GM19193 (cell line): ENCODE measurements around the gene KRT83.

ENCODE experiments used
- POLR2A ChIP-seq: IDR thresholded peaks from 4 replicates; pipeline ENCODE4 v1.6.1; 2011; ENCODE audit not compliant: insufficient read depth, insufficient read length; ENCODE audit errors: extremely low read depth

KRT83 gene

GRCh38 chr12:52284562-52285171 lies 36.5 kb downstream of the KRT83 start:
- TF ChIP-seq POLR2A, result no peak

GRCh38 chr12:52280796-52281560 lies 40.2 kb downstream of the KRT83 start:
- TF ChIP-seq POLR2A, result no peak

DNA sequence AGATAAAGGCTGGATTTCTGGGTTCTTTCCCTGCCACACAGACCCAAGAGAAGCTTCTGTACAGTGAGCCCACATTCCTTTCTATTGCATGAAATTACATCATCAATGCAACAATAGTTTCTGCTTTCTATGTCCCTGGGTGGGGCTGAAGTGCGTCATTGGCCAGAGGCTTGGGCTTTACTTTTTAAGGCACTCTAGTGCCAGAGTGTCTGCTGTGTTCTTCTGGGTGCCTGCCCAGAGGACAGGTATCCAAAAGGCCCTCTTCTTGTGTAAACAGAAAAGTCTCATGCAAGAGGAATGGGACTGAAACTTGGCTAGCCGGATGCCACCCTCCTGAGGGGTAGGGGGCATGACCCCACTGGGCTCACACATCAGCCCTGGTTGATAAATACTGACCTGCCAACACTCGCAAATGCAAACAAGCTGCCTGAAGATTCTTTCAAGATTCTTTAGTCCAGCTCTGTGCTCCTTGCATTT lies 40.8 kb downstream of the KRT83 start:
- no peak for TF ChIP-seq POLR2A

- TF ChIP-seq POLR2A, result no peak
These were observed 41.5 kb downstream of the KRT83 start for GRCh38 chr12:52279422-52280318.

GRCh38 chr12:52278575-52279421 lies 42.4 kb downstream of the KRT83 start:
- no peak for TF ChIP-seq POLR2A

GRCh38 chr12:52277486-52278245 lies 43.5 kb downstream of the KRT83 start:
- no peak for TF ChIP-seq POLR2A

GRCh38 chr12:52275686-52276085 lies 45.5 kb downstream of the KRT83 start:
- no peak for TF ChIP-seq POLR2A

- no peak for TF ChIP-seq POLR2A
These were observed 46.6 kb downstream of the KRT83 start, which contains the start of gene KRT86 for GRCh38 chr12:52274521-52275120. Gene KRT86, plus strand, starts transcription at chr12:52274645. Its CDS starts 27,272 bp downstream, at chr12:52301917.

- TF ChIP-seq POLR2A, result no peak
These were observed 50.0 kb downstream of the KRT83 start for GRCh38 chr12:52271158-52271557.

DNA sequence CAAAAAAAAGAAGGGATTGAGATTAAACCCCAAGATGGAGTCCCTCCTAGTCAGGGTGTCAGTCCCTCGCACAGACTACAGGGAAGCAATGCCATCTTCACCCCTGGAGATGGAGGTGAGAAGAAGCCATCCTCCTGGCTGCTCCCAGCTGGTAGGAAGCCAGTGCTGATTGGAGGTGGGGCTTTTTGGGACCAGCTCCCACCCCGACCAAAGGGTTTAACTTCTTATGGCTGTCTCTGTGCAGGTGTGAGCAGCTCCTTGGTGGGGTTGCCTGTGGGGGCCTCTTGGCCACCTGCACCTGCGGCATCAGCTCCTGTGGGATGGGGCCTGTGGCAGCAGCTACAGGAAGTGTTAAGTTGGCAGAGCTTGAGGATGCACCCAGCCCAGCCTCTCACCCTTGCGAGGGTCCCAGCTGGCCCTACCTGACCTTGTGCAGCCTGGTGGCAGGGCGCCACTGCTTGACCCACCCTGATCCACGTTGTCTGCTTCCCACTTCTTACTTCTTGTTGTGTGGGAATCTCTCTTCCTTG lies 50.6 kb downstream of the KRT83 start:
- no peak for TF ChIP-seq POLR2A

- no peak for TF ChIP-seq POLR2A
These were observed 53.0 kb downstream of the KRT83 start for GRCh38 chr12:52268212-52268611.

- no peak for TF ChIP-seq POLR2A
These were observed 53.5 kb downstream of the KRT83 start for GRCh38 chr12:52267699-52268098.

- TF ChIP-seq POLR2A, result no peak
These were observed 53.9 kb downstream of the KRT83 start for GRCh38 chr12:52267266-52267665.
